HEK293 (cell line): ENCODE results near the gene MLLT3.

Source experiments
- CTCF ChIA-PET: fragments of 350-600 bp; formaldehyde crosslinking; extraction: SDS; loops from one replicate; lab custom pipeline; 2021; ENCODE audit warnings: antibody characterized with exemption; lab: Yijun Ruan, JAX
- POLR2A ChIA-PET: fragments of 300-600 bp; formaldehyde crosslinking; extraction: SDS; loops from one replicate; lab custom pipeline; 2020; ENCODE audit warnings: antibody characterized with exemption, inconsistent platforms; lab: Yijun Ruan, JAX
- H3K27ac ChIP-seq: fragments of 200-500 bp; sonication (Bioruptor generic); 2 replicates; pipeline ENCODE4 v1.5.1; 2014; ENCODE audit warnings: low read depth, low read length, control low read depth, inconsistent platforms; ENCODE audit errors: extremely low read depth
- H3K36me3 ChIP-seq, 2 experiments: fragments of 200-500 bp in 1 of 2; sonication (Bioruptor generic) in 1 of 2; 1 replicate in 1 of 2; 2 replicates in 1 of 2; pipeline ENCODE4 v1.5.1; 2014 to 2017; ENCODE audit warnings: inconsistent platforms in 2 of 2, low read length in 2 of 2; ENCODE audit not compliant: control insufficient read depth in 2 of 2, insufficient read depth in 1 of 2
- H3K4me1 ChIP-seq: fragments of 200-500 bp; sonication (Bioruptor generic); 2 replicates; pipeline ENCODE4 v1.5.1; 2014; ENCODE audit warnings: mild to moderate bottlenecking, low read length, inconsistent platforms; ENCODE audit not compliant: control insufficient read depth, insufficient read depth
- H3K4me3 ChIP-seq: 2 replicates; pipeline ENCODE4 v1.5.1; 2011; ENCODE audit warnings: low read depth, mild to moderate bottlenecking, control low read depth, low read length, moderate library complexity
- H3K9me3 ChIP-seq: fragments of 200-500 bp; sonication (Bioruptor generic); 2 replicates; pipeline ENCODE4 v1.5.1; 2014; ENCODE audit warnings: low read depth, low read length, inconsistent platforms; ENCODE audit not compliant: control insufficient read depth, insufficient read depth
- IKZF3 ChIP-seq: fragments of 450-650 bp; IDR thresholded peaks from 2 replicates; pipeline ENCODE4 v1.5.0; 2018; ENCODE audit warnings: missing biosample characterization, mild to moderate bottlenecking, missing genetic modification characterization, moderate library complexity
- PRDM10 ChIP-seq: fragments of 450-650 bp; formaldehyde crosslinking; IDR thresholded peaks from 2 replicates; pipeline ENCODE4 v1.5.1; 2016; ENCODE audit warnings: missing biosample characterization, missing genetic modification characterization
- PRDM4 ChIP-seq: fragments of 450-650 bp; formaldehyde crosslinking; IDR thresholded peaks from 2 replicates; pipeline ENCODE4 v1.5.1; 2017; ENCODE audit warnings: missing biosample characterization, missing genetic modification characterization
- REST ChIP-seq: fragments of 450-650 bp; formaldehyde crosslinking; IDR thresholded peaks from 2 replicates; pipeline ENCODE4 v1.5.1; 2016; ENCODE audit warnings: missing biosample characterization, missing genetic modification characterization
- WT1 ChIP-seq: fragments of 450-650 bp; formaldehyde crosslinking; IDR thresholded peaks from 2 replicates; pipeline ENCODE4 v1.5.1; 2016; ENCODE audit warnings: missing biosample characterization, missing genetic modification characterization
- ZNF114 ChIP-seq: fragments of 450-650 bp; formaldehyde crosslinking; IDR thresholded peaks from 2 replicates; pipeline ENCODE4 v1.5.0; 2017; ENCODE audit warnings: missing biosample characterization, missing genetic modification characterization
- ZNF146 ChIP-seq: fragments of 450-650 bp; formaldehyde crosslinking; IDR thresholded peaks from 2 replicates; pipeline ENCODE4 v1.5.1; 2016; ENCODE audit warnings: missing biosample characterization, missing genetic modification characterization
- ZNF169 ChIP-seq: fragments of 450-650 bp; formaldehyde crosslinking; IDR thresholded peaks from 2 replicates; pipeline ENCODE4 v1.5.1; 2016; ENCODE audit warnings: missing biosample characterization, missing genetic modification characterization
- ZNF266 ChIP-seq: fragments of 450-650 bp; formaldehyde crosslinking; IDR thresholded peaks from 2 replicates; pipeline ENCODE4 v1.5.1; 2016; ENCODE audit warnings: missing biosample characterization, missing genetic modification characterization, low read depth
- ZNF335 ChIP-seq: fragments of 450-650 bp; formaldehyde crosslinking; conservative IDR thresholded peaks from 2 replicates; pipeline ENCODE4 v1.5.1; 2016; ENCODE audit warnings: missing biosample characterization, missing genetic modification characterization
- ZNF366 ChIP-seq: fragments of 450-650 bp; formaldehyde crosslinking; conservative IDR thresholded peaks from 2 replicates; pipeline ENCODE4 v1.5.1; 2016; ENCODE audit warnings: missing biosample characterization, missing genetic modification characterization
- ZNF423 ChIP-seq: fragments of 450-650 bp; formaldehyde crosslinking; IDR thresholded peaks from 2 replicates; pipeline ENCODE4 v1.5.1; 2016; ENCODE audit warnings: missing biosample characterization, missing genetic modification characterization
- ZNF449 ChIP-seq: fragments of 450-650 bp; formaldehyde crosslinking; IDR thresholded peaks from 2 replicates; pipeline ENCODE4 v1.5.1; 2017; ENCODE audit warnings: missing biosample characterization, mild to moderate bottlenecking, missing genetic modification characterization, moderate library complexity
- ZNF473 ChIP-seq: fragments of 450-650 bp; formaldehyde crosslinking; IDR thresholded peaks from 2 replicates; pipeline ENCODE4 v1.5.1; 2017; ENCODE audit warnings: missing biosample characterization, missing genetic modification characterization
- ZNF48 ChIP-seq: fragments of 450-650 bp; formaldehyde crosslinking; IDR thresholded peaks from 2 replicates; pipeline ENCODE4 v1.5.1; 2016; ENCODE audit warnings: missing biosample characterization, missing genetic modification characterization
- ZNF530 ChIP-seq: fragments of 450-650 bp; formaldehyde crosslinking; IDR thresholded peaks from 2 replicates; pipeline ENCODE4 v1.5.1; 2016; ENCODE audit warnings: low read depth, missing biosample characterization, missing genetic modification characterization
- ZNF560 ChIP-seq: fragments of 450-650 bp; formaldehyde crosslinking; IDR thresholded peaks from 2 replicates; pipeline ENCODE4 v1.5.1; 2017; ENCODE audit warnings: missing biosample characterization, missing genetic modification characterization, borderline replicate concordance
- ZNF621 ChIP-seq: fragments of 450-650 bp; formaldehyde crosslinking; IDR thresholded peaks from 2 replicates; pipeline ENCODE4 v1.5.1; 2017; ENCODE audit warnings: missing biosample characterization, missing genetic modification characterization
- ZSCAN16 ChIP-seq: fragments of 450-650 bp; formaldehyde crosslinking; IDR thresholded peaks from 2 replicates; pipeline ENCODE4 v1.5.1; 2016; ENCODE audit warnings: missing biosample characterization, missing genetic modification characterization

MLLT3 gene

GRCh38 chr9:20463823-20464222 lies 158.5 kb downstream of the MLLT3 start (continued):
- TF ChIP-seq ZNF114 (tag by site-specific recombination) (no peak), PRDM10 (tag by site-specific recombination) (no peak), ZNF423 (tag by site-specific recombination) (no peak), PRDM4 (no peak)
- TF ChIP-seq, all 188 proteins: peak for 0

- TF ChIP-seq REST (tag by site-specific recombination) (no peak), ZNF266 (tag by site-specific recombination) (no peak), ZNF335 (tag by site-specific recombination) (no peak), WT1 (no peak), ZNF621 (tag by site-specific recombination) (no peak), ZNF473 (no peak), ZSCAN16 (no peak), ZNF146 (tag by site-specific recombination) (no peak), ZNF530 (tag by site-specific recombination) (no peak), ZNF560 (no peak), ZNF169 (tag by site-specific recombination) (no peak), ZNF449 (tag by site-specific recombination) (no peak), ZNF366 (tag by site-specific recombination) (no peak), IKZF3 (tag by site-specific recombination) (no peak), ZNF48 (tag by site-specific recombination) (no peak)
- CTCF ChIA-PET, result interaction anchor here (0.7 to 1.3 kb wide), 3 partner anchors 11 to 772 kb away, joined by 3 to 6 read pairs (median 4); no protein-coding TSS in a partner anchor
Observed at GRCh38 chr9:20462410-20462809, 159.9 kb downstream of the MLLT3 start.

More at GRCh38 chr9:20462410-20462809, 159.9 kb downstream of the MLLT3 start:
- H3K27ac ChIP-seq, result no peak overlapping the region
- peaks cover 20% of the 10 kb centered on the region for H3K4me1 ChIP-seq
- no peaks in the 10 kb centered on the region for H3K36me3 ChIP-seq
- no peaks in the 10 kb centered on the region for H3K9me3 ChIP-seq
- POLR2A ChIA-PET, result no interaction called here
- H3K4me3 ChIP-seq, result no peak overlapping the region
